SU-DHL-6 (cell line): ENCODE data around the gene ZNF219.

Source experiments
- H2AFZ ChIP-seq: fragments of 200-600 bp; sonication (generic); 2 replicates; pipeline ENCODE4 v1.6.1; 2014; ENCODE audit warnings: low read depth, mild to moderate bottlenecking, moderate library complexity, mixed read lengths, antibody characterized with exemption, low read length; ENCODE audit not compliant: severe bottlenecking
- H3F3A ChIP-seq: fragments of 200-600 bp; shearing (Covaris generic); 2 replicates; pipeline ENCODE4 v1.6.0; 2016; ENCODE audit warnings: antibody characterized with exemption, mild to moderate bottlenecking; ENCODE audit not compliant: insufficient read depth
- H3K27ac ChIP-seq: fragments of 200-600 bp; sonication (generic); 2 replicates; pipeline ENCODE4 v1.5.1; 2016; ENCODE audit warnings: low read depth, mild to moderate bottlenecking, low read length, moderate library complexity, mixed read lengths
- H3K27me3 ChIP-seq: fragments of 200-600 bp; sonication (generic), shearing (Covaris generic); 2 replicates; pipeline ENCODE4 v1.6.0; 2014; ENCODE audit warnings: mild to moderate bottlenecking, low read length
- H3K36me3 ChIP-seq: fragments of 200-600 bp; sonication (generic); 2 replicates; pipeline ENCODE4 v1.6.1; 2014; ENCODE audit warnings: mild to moderate bottlenecking, low read length, mixed read lengths
- H3K4me2 ChIP-seq: fragments of 300-600, 200-600 bp; shearing (Covaris generic), sonication (generic); 2 replicates; pipeline ENCODE4 v1.6.0; 2014; ENCODE audit warnings: low read length, low read depth, mild to moderate bottlenecking; ENCODE audit not compliant: poor library complexity, severe bottlenecking
- H3K4me3 ChIP-seq: fragments of 200-600 bp; sonication (generic); 2 replicates; pipeline ENCODE4 v1.5.1; 2014; ENCODE audit warnings: antibody characterized with exemption, low read length, mild to moderate bottlenecking, mixed read lengths; ENCODE audit not compliant: insufficient read depth, poor library complexity, severe bottlenecking
- H3K79me2 ChIP-seq: fragments of 200-600 bp; sonication (generic); 2 replicates; pipeline ENCODE4 v1.6.1; 2014; ENCODE audit warnings: mild to moderate bottlenecking, low read length, moderate library complexity; ENCODE audit not compliant: insufficient read depth
- H3K9ac ChIP-seq: fragments of 200-600 bp; sonication (generic); 2 replicates; pipeline ENCODE4 v1.7.0; 2014; ENCODE audit warnings: mild to moderate bottlenecking, low read length
- H3K9me2 ChIP-seq: fragments of 200-600 bp; sonication (generic); replicated peaks from 2 replicates; pipeline ENCODE4 v1.6.1; 2014; ENCODE audit warnings: low read length; ENCODE audit not compliant: insufficient read depth
- H3K9me3 ChIP-seq: fragments of 200-600 bp; sonication (generic); 2 replicates; pipeline ENCODE4 v1.6.1; 2014; ENCODE audit warnings: low read length, mixed read lengths; ENCODE audit not compliant: insufficient read depth
- H4K20me1 ChIP-seq: fragments of 200-600 bp; sonication (generic); 2 replicates; pipeline ENCODE4 v1.6.1; 2014; ENCODE audit warnings: low read depth, mild to moderate bottlenecking, antibody characterized with exemption, low read length, moderate library complexity, mixed read lengths
- EZH2phosphoT487 ChIP-seq: fragments of 200-600 bp; sonication (generic), shearing (Covaris generic); conservative IDR thresholded peaks from 2 replicates; pipeline ENCODE4 v1.6.1; 2018; ENCODE audit warnings: mild to moderate bottlenecking, antibody characterized with exemption, low read length, moderate library complexity, mixed read lengths
- TF ChIP-seq, protein P1 (sequence below): fragments of 200-600 bp; sonication (generic); IDR thresholded peaks from one replicate; pipeline ENCODE4 v1.5.1; 2017; ENCODE audit warnings: antibody characterized with exemption, mild to moderate bottlenecking, low read length, moderate library complexity; ENCODE audit not compliant: insufficient read depth, poor library complexity, severe bottlenecking

Gene ZNF219

DNA sequence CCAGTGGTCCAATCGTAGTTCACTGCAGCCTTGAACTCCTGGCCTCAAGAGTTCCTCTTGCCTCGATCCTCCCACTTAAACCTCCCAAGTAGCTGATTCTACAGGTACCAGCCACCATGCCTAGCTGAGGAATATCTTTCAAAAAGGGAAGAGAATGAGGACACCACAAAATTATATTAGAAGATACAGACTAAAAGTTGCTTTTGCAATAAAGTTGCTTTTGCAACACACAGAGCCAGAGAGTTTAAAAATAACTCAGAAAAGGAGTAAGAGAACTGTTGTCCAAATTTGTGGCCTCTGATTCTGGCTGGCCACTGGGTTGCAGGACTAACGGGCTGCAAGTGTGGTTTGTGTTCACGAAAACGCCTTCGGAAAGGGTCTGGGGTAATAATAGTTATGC, 22.2 kb upstream of the ZNF219 start:
- no peak for TF ChIP-seq EZH2phosphoT487
- TF ChIP-seq, protein P1, sequence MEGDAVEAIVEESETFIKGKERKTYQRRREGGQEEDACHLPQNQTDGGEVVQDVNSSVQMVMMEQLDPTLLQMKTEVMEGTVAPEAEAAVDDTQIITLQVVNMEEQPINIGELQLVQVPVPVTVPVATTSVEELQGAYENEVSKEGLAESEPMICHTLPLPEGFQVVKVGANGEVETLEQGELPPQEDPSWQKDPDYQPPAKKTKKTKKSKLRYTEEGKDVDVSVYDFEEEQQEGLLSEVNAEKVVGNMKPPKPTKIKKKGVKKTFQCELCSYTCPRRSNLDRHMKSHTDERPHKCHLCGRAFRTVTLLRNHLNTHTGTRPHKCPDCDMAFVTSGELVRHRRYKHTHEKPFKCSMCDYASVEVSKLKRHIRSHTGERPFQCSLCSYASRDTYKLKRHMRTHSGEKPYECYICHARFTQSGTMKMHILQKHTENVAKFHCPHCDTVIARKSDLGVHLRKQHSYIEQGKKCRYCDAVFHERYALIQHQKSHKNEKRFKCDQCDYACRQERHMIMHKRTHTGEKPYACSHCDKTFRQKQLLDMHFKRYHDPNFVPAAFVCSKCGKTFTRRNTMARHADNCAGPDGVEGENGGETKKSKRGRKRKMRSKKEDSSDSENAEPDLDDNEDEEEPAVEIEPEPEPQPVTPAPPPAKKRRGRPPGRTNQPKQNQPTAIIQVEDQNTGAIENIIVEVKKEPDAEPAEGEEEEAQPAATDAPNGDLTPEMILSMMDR, result no peak
- no peak overlapping the region for H3K4me3 ChIP-seq
- no peaks in the 10 kb centered on the region; the same call in 1 of the 2 replicates for H3K27me3 ChIP-seq
- H3K9ac ChIP-seq, result no peak overlapping the region
- H3K9me3 ChIP-seq, result no peaks in the 10 kb centered on the region
- no peaks in the 10 kb centered on the region for H3K79me2 ChIP-seq
- no peaks in the 10 kb centered on the region for H4K20me1 ChIP-seq
- H3K4me2 ChIP-seq, result no peak overlapping the region
- no peak overlapping the region for H2AFZ ChIP-seq
- H3K9me2 ChIP-seq, result no peaks in the 10 kb centered on the region
- H3F3A ChIP-seq, result no peaks in the 10 kb centered on the region
- no peaks in the 10 kb centered on the region for H3K36me3 ChIP-seq
- no peak overlapping the region for H3K27ac ChIP-seq

DNA sequence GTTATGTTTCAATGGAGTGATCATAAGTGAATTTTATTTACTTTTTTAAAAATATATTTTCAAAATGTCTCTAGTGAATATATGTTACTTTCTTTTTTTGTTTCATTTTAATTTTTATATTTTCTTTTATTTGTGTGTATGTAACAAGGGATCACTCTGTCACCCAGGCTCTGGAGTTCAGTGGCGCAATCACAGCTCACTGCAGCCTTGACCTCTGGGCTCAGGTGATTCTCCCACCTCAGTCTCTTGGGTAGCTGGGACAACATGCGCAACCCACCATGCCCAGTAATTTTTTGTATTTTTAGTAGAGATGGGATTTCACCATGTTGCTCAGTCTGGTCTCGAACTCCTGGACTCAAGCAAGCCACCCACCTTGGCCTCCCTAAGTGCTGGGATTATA, 20.5 kb upstream of the ZNF219 start:
- TF ChIP-seq, protein P1, result no peak
- TF ChIP-seq EZH2phosphoT487, result no peak
- Histone ChIP-seq H3K9ac (no peak overlapping the region), H3K79me2 (no peaks in the 10 kb centered on the region), H3F3A (no peaks in the 10 kb centered on the region), H3K9me2 (no peaks in the 10 kb centered on the region), H3K27me3 (no peaks in the 10 kb centered on the region; the same call in 1 of the 2 replicates), H3K4me2 (no peak overlapping the region), H2AFZ (no peak overlapping the region), H4K20me1 (no peaks in the 10 kb centered on the region), H3K9me3 (no peaks in the 10 kb centered on the region), H3K4me3 (no peak overlapping the region), H3K27ac (no peak overlapping the region), H3K36me3 (no peaks in the 10 kb centered on the region)

DNA sequence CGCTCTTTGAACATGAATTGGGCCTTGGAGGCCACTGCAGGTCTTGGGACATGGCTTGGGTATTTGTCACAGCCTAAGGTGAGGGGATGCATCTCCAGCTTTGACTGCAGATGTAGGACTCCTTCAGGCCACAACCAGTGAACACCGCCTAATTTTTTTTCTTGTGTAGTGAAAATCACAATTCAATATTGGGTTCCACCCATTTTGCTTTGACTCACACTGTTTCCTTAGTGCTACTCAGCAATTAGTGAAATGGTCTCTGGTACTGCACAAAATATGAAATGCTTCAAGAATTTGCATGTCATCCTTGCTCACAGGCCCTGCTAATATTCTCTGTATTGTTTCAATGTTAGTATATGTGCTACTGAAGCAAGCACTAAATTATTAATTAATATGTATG, 14.9 kb upstream of the ZNF219 start:
- no peaks in the 10 kb centered on the region for H3K27me3 ChIP-seq
- no peaks in the 10 kb centered on the region for H4K20me1 ChIP-seq
- TF ChIP-seq, protein P1, result no peak
- no peak for TF ChIP-seq EZH2phosphoT487
- no peak overlapping the region for H2AFZ ChIP-seq
- H3K27ac ChIP-seq, result no peak overlapping the region
- H3K79me2 ChIP-seq, result no peaks in the 10 kb centered on the region
- no peak overlapping the region for H3K4me2 ChIP-seq
- H3K9me2 ChIP-seq, result no peaks in the 10 kb centered on the region
- no peak overlapping the region for H3K4me3 ChIP-seq
- no peaks in the 10 kb centered on the region for H3K36me3 ChIP-seq
- H3F3A ChIP-seq, result no peaks in the 10 kb centered on the region
- H3K9me3 ChIP-seq, result no peaks in the 10 kb centered on the region
- H3K9ac ChIP-seq, result no peak overlapping the region
